OCI-LY3 (cell line): ENCODE measurements around the gene WHAMM.

Experiments
- H2AFZ ChIP-seq: fragments of 200-600, 300-600 bp; shearing (Covaris generic); 2 replicates; pipeline ENCODE4 v1.6.0; 2014; ENCODE audit warnings: antibody characterized with exemption, low read depth, low read length
- H3K27ac ChIP-seq: fragments of 200-600, 300-600 bp; sonication (generic); 2 replicates; pipeline ENCODE4 v1.5.1; 2014; ENCODE audit warnings: mild to moderate bottlenecking, low read length, moderate library complexity, mixed read lengths
- H3K27me3 ChIP-seq: fragments of 200-600, 300-600 bp; sonication (generic); 2 replicates; pipeline ENCODE4 v1.6.1; 2014; ENCODE audit warnings: low read depth, low read length, mixed read lengths
- H3K36me3 ChIP-seq: fragments of 200-600, 300-600 bp; sonication (generic); replicated peaks from 2 replicates; pipeline ENCODE3; 2014; ENCODE audit warnings: low read depth, low read length, mixed read lengths
- H3K4me1 ChIP-seq: fragments of 300-600, 200-600 bp; sonication (generic); 2 replicates; pipeline ENCODE4 v1.6.1; 2014; ENCODE audit warnings: low read length, mixed read lengths
- H3K4me2 ChIP-seq: fragments of 200-600, 300-600 bp; sonication (generic); 2 replicates; pipeline ENCODE4 v1.6.1; 2014; ENCODE audit warnings: low read length, mixed read lengths
- H3K4me3 ChIP-seq: fragments of 300-600, 200-600 bp; sonication (generic); 2 replicates; pipeline ENCODE4 v1.5.1; 2014; ENCODE audit warnings: antibody characterized with exemption, mild to moderate bottlenecking, low read length, moderate library complexity
- H3K79me2 ChIP-seq: fragments of 300-600, 200-600 bp; shearing (Covaris generic); 2 replicates; pipeline ENCODE4 v1.6.1; 2014; ENCODE audit warnings: mild to moderate bottlenecking, low read length, mixed read lengths
- H3K9ac ChIP-seq: fragments of 300-600, 200-600 bp; shearing (Covaris generic); 2 replicates; pipeline ENCODE4 v1.6.0; 2014; ENCODE audit warnings: mild to moderate bottlenecking, low read length, moderate library complexity
- H3K9me3 ChIP-seq: fragments of 200-600, 300-600 bp; shearing (Covaris generic); 2 replicates; pipeline ENCODE4 v1.6.1; 2014; ENCODE audit warnings: low read length, mixed read lengths; ENCODE audit not compliant: insufficient read depth
- H4K20me1 ChIP-seq: fragments of 200-600, 300-600 bp; sonication (generic); 2 replicates; pipeline ENCODE4 v1.6.1; 2016; ENCODE audit warnings: low read length, mixed read lengths; ENCODE audit not compliant: insufficient read depth
- EZH2phosphoT487 ChIP-seq: fragments of 200-600 bp; shearing (Covaris generic); IDR thresholded peaks from 2 replicates; pipeline ENCODE4 v1.6.1; 2018; ENCODE audit warnings: antibody characterized with exemption, mixed run types, low read depth
- TF ChIP-seq, protein P1 (sequence below): fragments of 200-600, 300-600 bp; sonication (generic); IDR thresholded peaks from 2 replicates; pipeline ENCODE4 v1.5.1; 2014; ENCODE audit warnings: antibody characterized with exemption, low read length, low read depth

WHAMM gene

DNA sequence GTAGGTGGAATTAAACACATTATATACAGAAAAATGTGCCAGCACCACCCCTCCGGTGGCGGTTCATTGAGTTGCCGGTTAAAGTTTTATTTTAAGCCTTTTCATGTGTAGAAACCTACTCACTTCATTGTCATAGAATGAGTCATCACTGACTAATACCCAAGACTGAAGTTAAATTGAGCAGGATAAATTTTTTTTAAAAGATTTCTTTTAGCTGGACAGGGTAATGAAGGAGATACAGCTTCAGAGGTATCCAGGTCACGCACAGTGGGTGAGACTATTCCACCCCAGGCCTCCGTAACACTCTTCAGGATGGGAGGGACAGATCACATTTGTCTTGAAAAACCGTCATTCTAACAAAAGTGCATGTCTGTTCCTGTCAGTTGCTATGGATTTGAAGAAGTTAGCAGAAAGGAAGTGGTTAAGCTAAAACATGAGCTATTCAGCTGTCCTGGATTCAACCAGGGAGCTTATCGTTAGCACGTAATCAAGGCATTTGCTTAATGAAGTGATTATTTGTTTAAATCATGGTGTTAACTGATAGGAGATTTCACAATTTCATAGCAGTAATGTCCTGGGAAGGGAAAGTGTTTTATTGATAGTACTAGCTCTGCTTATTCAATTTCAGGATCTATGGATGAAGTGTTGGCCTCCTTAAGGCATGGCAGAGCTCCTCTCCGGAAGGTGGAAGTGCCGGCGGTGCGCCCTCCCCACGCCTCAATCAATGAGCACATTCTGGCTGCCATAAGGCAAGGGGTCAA is 23.4 kb downstream of the WHAMM start:
- TF ChIP-seq, protein P1, sequence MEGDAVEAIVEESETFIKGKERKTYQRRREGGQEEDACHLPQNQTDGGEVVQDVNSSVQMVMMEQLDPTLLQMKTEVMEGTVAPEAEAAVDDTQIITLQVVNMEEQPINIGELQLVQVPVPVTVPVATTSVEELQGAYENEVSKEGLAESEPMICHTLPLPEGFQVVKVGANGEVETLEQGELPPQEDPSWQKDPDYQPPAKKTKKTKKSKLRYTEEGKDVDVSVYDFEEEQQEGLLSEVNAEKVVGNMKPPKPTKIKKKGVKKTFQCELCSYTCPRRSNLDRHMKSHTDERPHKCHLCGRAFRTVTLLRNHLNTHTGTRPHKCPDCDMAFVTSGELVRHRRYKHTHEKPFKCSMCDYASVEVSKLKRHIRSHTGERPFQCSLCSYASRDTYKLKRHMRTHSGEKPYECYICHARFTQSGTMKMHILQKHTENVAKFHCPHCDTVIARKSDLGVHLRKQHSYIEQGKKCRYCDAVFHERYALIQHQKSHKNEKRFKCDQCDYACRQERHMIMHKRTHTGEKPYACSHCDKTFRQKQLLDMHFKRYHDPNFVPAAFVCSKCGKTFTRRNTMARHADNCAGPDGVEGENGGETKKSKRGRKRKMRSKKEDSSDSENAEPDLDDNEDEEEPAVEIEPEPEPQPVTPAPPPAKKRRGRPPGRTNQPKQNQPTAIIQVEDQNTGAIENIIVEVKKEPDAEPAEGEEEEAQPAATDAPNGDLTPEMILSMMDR = 0 out of 2 replicates have a peak, but pooled peaks have one; percentile 9
- peak; percentile 43; the same call in 1 of the 2 replicates for TF ChIP-seq EZH2phosphoT487
- Histone ChIP-seq H3K36me3 (peaks cover 76% of the 10 kb centered on the region), H4K20me1 (peaks cover 53% of the 10 kb centered on the region), H2AFZ (no peak overlapping the region), H3K9me3 (no peaks in the 10 kb centered on the region), H3K4me1 (peaks cover 32% of the 10 kb centered on the region), H3K27me3 (no peaks in the 10 kb centered on the region), H3K4me2 (peak overlapping the region; percentile 82), H3K9ac (peak overlapping the region; percentile 14; the same call in 1 of the 2 replicates), H3K79me2 (peaks cover 3% of the 10 kb centered on the region; the same call in 1 of the 2 replicates), H3K27ac (peak overlapping the region; percentile 86), H3K4me3 (peak overlapping the region; percentile 50)

DNA sequence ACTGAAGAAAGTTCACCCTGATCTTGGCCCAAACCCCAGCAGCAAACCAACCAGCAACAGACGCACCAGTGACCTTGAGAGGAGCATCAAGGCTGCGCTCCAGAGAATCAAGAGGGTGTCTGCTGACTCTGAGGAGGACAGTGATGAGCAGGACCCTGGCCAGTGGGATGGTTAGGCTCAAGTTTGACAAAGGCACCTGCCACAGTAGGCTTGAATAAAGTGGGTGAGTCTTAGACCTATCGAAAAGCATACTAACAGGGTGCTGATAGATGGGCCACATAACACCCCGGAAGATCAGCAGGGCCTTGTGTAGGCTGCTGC is 23.9 kb downstream of the WHAMM start:
- Histone ChIP-seq H3K36me3 (peaks cover 76% of the 10 kb centered on the region), H3K27ac (peak overlapping the region; percentile 86), H4K20me1 (peaks cover 53% of the 10 kb centered on the region), H3K27me3 (no peaks in the 10 kb centered on the region), H3K9me3 (no peaks in the 10 kb centered on the region), H3K4me1 (peaks cover 27% of the 10 kb centered on the region), H3K9ac (peak overlapping the region; percentile 14; the same call in 1 of the 2 replicates), H2AFZ (no peak overlapping the region), H3K79me2 (peaks cover 3% of the 10 kb centered on the region; the same call in 1 of the 2 replicates), H3K4me3 (peak overlapping the region; percentile 50), H3K4me2 (peak overlapping the region; percentile 82)
- TF ChIP-seq, protein P1 = no peak
- no peak for TF ChIP-seq EZH2phosphoT487

DNA sequence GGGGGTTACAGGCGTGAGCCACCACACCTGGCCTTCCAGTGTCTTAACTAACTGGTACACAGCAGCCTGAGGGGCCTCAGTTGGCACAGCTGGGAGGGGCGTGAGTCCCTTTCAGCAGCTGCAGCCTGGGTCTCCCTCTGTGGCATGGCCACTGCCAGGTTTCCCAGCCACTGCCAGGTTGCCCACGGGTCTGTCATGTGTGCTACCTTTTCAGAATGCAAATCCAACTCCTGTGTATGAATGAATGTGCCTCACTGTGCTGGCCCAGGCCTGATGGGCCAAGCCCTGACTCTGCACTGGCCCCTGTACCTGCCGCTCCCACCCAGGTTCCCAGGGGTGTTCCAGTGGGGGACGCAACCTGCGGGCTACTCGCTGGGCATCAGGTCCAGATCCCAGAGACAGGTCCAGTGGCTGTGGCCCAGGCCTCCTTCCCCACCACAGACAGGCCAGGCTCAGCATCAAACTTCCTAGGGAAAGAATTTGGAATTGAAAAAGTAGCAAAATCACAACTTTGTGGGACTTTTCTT is 26.0 kb downstream of the WHAMM start:
- Histone ChIP-seq H3K4me3 (no peak overlapping the region), H3K36me3 (peaks cover 67% of the 10 kb centered on the region), H3K4me2 (no peak overlapping the region), H3K27me3 (no peaks in the 10 kb centered on the region), H3K79me2 (peaks cover 3% of the 10 kb centered on the region; the same call in 1 of the 2 replicates), H3K9ac (no peak overlapping the region), H3K9me3 (no peaks in the 10 kb centered on the region), H3K27ac (no peak overlapping the region), H4K20me1 (peaks cover 49% of the 10 kb centered on the region), H2AFZ (no peak overlapping the region), H3K4me1 (peaks cover 27% of the 10 kb centered on the region)
- no peak for TF ChIP-seq EZH2phosphoT487
- TF ChIP-seq, protein P1 = no peak

- H3K27me3 ChIP-seq = no peaks in the 10 kb centered on the region
- H3K4me2 ChIP-seq = no peak overlapping the region
Measured at GRCh38 chr15:82838096-82838735, 28.8 kb downstream of the WHAMM start.

More at GRCh38 chr15:82838096-82838735, 28.8 kb downstream of the WHAMM start:
- TF ChIP-seq EZH2phosphoT487 = no peak
- TF ChIP-seq, protein P1 = no peak
- peaks cover 27% of the 10 kb centered on the region for H4K20me1 ChIP-seq
- H2AFZ ChIP-seq = no peak overlapping the region
- no peaks in the 10 kb centered on the region for H3K9me3 ChIP-seq
- H3K4me3 ChIP-seq = no peak overlapping the region
- H3K27ac ChIP-seq = no peak overlapping the region
- peaks cover 50% of the 10 kb centered on the region for H3K36me3 ChIP-seq
- H3K4me1 ChIP-seq = peaks cover 6% of the 10 kb centered on the region
- no peak overlapping the region for H3K9ac ChIP-seq
- peaks cover 3% of the 10 kb centered on the region; the same call in 1 of the 2 replicates for H3K79me2 ChIP-seq
